Adrenal gland (tissue), 12 donors: ENCODE data around the gene TMEM72. TPM values are rescaled to one million over a fixed set of nuclear protein-coding genes. Genes with fewer than 3 reads are reported as not detected.

Source experiments
- DNase-seq, 7 donors: peaks; one replicate each; pipeline ENCODE4 v3.0.0-alpha.2; 2019 to 2020
- H3K27ac ChIP-seq, 5 donors: fragments of 200-600 bp; sonication (generic) in 4 of 5; 1 replicate in 3 of 5; 2 replicates in 2 of 5; pipeline versions ENCODE4 v1.5.1 to v1.8.0; 2016 to 2020; ENCODE audit warnings: mild to moderate bottlenecking in 1 of 5
- H3K27me3 ChIP-seq: fragments of 200-600 bp; 2 replicates; pipeline ENCODE4 v1.8.0; 2021
- H3K36me3 ChIP-seq, 2 donors: fragments of 200-600 bp; replicated peaks in 1 of 2; 1 replicate in 1 of 2; 2 replicates in 1 of 2; pipeline versions ENCODE4 v1.5.1 to v1.8.0; 2018 to 2022
- H3K4me1 ChIP-seq, 2 donors: fragments of 200-600 bp; replicated peaks in 1 of 2; 1 replicate in 1 of 2; 2 replicates in 1 of 2; pipeline versions ENCODE4 v1.5.1 to v1.8.0; 2018 to 2021
- H3K4me3 ChIP-seq, 4 donors: fragments of 200-600 bp; sonication (generic) in 3 of 4; one replicate each; pipeline ENCODE4 v1.5.1; 2016 to 2018
- H3K9me3 ChIP-seq, 3 donors: fragments of 200-600 bp; sonication (generic) in 1 of 3; replicated peaks in 1 of 3; 1 replicate in 2 of 3; 2 replicates in 1 of 3; pipeline versions ENCODE4 v1.5.1 to v1.8.0; 2016 to 2021
- POLR2A ChIP-seq, 2 donors: fragments of 450-650 bp; IDR thresholded peaks; one replicate each; pipeline ENCODE4 v1.6.1; 2017; ENCODE audit warnings: antibody characterized with exemption in 2 of 2, mild to moderate bottlenecking in 2 of 2, moderate library complexity in 1 of 2
- WGBS, 4 donors: extraction: QIAGEN DNeasy Blood & Tissue Kit in 2 of 4; methylation state at CpG; one replicate each; pipeline versions ENCODE4 v1.1.5 to v1.1.7; 2013 to 2017; 5-methylcytosine and 5-hydroxymethylcytosine counted together
- intact Hi-C, 2 donors: fragments of 100-400 bp; cut with DNase I; formaldehyde crosslinking; loops; one replicate each; pipeline versions ENCODE4 v1.14.1 to v1.15.0; 2022 to 2023
- polyA plus RNA-seq, 3 donors: library from polyadenylated mRNA; stranded (reverse); fragments of 200-250 nt in 2 of 3; fragments of 350-450 nt in 1 of 3; fragmentation: Illumina TruSeq in 1 of 3; extraction: RNeasy Lipid Tissue Mini Kit (QIAGEN cat#74804) in 1 of 3; gene quantifications; one replicate each; pipeline ENCODE4 v1.2.3, GENCODE V29; 2013 to 2014
- total RNA-seq, 9 donors: library from RNA; depleted of rRNA in 4 of 9; stranded (reverse); fragments of >200 nt in 4 of 9; fragments of 120-200 nt in 1 of 9; fragmentation: NEBNext Ultra II Directional in 1 of 9; extraction: Animal tissue kit (Norgen Biotek cat#: 25700) in 1 of 9; gene quantifications; one replicate each; pipeline versions ENCODE4 v1.1.0 to v1.2.4, GENCODE V29; 2013 to 2023
- TF ChIP-seq, protein P1 (sequence below), 6 experiments: fragments of 450-650 bp in 4 of 6; fragments of 200-600 bp in 2 of 6; sonication (generic) in 1 of 6; IDR thresholded peaks; 1 replicate in 5 of 6; 2 replicates in 1 of 6; pipeline versions ENCODE4 v1.5.1 to v1.8.0; 2016 to 2021; ENCODE audit warnings: antibody characterized with exemption in 6 of 6, mild to moderate bottlenecking in 2 of 6, moderate library complexity in 1 of 6
- donor health status: healthy with polysubstance abuse.
- donor health status: Bipolar disorder and iron deficiency.
- donor health status: DM: yes; HTN: yes; CAD: no.
- donor health status: DM: no; HTN: no; CAD: no.
- donor health status: DM: no; HTN: no; CAD: no.
- donor health status: DM: yes; HTN: yes; CAD: no.

The TMEM72 gene
- total and polyA plus RNA-seq, 12 donors = 0.17 TPM; not detected in 11

DNA sequence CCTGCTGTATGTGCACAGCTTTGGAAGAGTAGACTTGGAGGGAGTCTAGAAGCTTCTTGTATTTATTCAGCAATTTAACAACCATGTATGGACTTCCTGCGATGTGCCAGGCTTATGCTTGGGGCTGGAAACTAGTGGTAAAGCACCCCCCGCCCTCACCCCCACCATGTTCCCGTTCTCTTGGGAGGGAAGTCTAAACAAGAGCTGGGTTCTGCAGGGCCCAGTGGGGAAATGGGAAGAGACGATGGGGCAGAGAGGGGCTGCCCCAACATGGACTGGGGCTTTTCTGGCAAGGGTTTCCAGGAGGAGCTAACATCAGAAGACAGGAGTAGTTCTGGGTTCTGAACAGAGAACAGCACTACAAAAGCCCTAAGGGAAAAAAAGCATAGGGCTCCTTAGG, 56.5 kb downstream of the TMEM72 start:
- DNase-seq = peak in 4 of 7 donors; percentile 27 to 54 (median 36)

DNA sequence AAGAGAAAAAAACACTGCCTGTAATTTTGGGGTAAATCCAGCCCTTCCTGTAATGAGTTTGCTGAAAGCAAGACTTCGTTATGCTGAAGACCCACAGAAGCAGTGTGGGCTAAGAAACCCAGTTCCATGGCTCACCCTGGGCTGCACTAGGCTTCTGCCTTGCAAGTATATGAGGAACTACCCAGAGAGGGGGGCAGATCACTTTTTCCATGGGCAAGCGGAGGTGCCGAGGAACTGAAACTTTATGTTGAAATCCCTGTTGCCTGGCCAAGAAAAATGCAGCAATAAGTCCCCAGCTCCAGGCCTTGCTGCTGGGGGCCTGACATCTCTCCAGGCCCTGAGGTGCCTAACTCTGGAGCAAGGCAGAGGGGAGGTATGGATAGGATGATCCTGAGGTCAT, 57.0 kb downstream of the TMEM72 start:
- H3K27me3 ChIP-seq = no peaks in the 10 kb centered on the region
- no peak overlapping the region for H3K4me3 ChIP-seq
- WGBS, 4 donors = 36 to 64% (median 51%) methylated on average over 3 of the region's 3 CpGs
- peak overlapping the region in 3 of 5 donors; percentile 41 to 80 (median 79) for H3K27ac ChIP-seq
- H3K36me3 ChIP-seq = peaks cover 0 to 13% of the 10 kb centered on the region in 2 donors
- peak in 6 of 7 donors; percentile 47 to 75 (median 63) for DNase-seq
- intact Hi-C loops = no loop called here
- peaks cover 8 to 49% of the 10 kb centered on the region in 2 donors for H3K4me1 ChIP-seq
- no peaks in the 10 kb centered on the region for H3K9me3 ChIP-seq
- no peak for TF ChIP-seq POLR2A (IDR thresholded peaks at IDR 0.05)
- TF ChIP-seq, protein P1, sequence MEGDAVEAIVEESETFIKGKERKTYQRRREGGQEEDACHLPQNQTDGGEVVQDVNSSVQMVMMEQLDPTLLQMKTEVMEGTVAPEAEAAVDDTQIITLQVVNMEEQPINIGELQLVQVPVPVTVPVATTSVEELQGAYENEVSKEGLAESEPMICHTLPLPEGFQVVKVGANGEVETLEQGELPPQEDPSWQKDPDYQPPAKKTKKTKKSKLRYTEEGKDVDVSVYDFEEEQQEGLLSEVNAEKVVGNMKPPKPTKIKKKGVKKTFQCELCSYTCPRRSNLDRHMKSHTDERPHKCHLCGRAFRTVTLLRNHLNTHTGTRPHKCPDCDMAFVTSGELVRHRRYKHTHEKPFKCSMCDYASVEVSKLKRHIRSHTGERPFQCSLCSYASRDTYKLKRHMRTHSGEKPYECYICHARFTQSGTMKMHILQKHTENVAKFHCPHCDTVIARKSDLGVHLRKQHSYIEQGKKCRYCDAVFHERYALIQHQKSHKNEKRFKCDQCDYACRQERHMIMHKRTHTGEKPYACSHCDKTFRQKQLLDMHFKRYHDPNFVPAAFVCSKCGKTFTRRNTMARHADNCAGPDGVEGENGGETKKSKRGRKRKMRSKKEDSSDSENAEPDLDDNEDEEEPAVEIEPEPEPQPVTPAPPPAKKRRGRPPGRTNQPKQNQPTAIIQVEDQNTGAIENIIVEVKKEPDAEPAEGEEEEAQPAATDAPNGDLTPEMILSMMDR (IDR thresholded peaks at IDR 0.05) = no peak

More for the DNA sequence above, 56.5 kb downstream of the TMEM72 start:
- H3K27ac ChIP-seq = peak overlapping the region in 3 of 5 donors; percentile 41 to 80 (median 79)
- no peaks in the 10 kb centered on the region for H3K9me3 ChIP-seq
- intact Hi-C loops = no loop called here
- TF ChIP-seq, protein P1 (IDR thresholded peaks at IDR 0.05) = no peak
- no peak for TF ChIP-seq POLR2A (IDR thresholded peaks at IDR 0.05)
- no peak overlapping the region for H3K4me3 ChIP-seq
- no peaks in the 10 kb centered on the region for H3K27me3 ChIP-seq
- 70 to 90% (median 80%) methylated on average over 4 of the region's 4 CpGs for WGBS, 4 donors
- peaks cover 0 to 13% of the 10 kb centered on the region in 2 donors for H3K36me3 ChIP-seq
- peaks cover 8 to 49% of the 10 kb centered on the region in 2 donors for H3K4me1 ChIP-seq

DNA sequence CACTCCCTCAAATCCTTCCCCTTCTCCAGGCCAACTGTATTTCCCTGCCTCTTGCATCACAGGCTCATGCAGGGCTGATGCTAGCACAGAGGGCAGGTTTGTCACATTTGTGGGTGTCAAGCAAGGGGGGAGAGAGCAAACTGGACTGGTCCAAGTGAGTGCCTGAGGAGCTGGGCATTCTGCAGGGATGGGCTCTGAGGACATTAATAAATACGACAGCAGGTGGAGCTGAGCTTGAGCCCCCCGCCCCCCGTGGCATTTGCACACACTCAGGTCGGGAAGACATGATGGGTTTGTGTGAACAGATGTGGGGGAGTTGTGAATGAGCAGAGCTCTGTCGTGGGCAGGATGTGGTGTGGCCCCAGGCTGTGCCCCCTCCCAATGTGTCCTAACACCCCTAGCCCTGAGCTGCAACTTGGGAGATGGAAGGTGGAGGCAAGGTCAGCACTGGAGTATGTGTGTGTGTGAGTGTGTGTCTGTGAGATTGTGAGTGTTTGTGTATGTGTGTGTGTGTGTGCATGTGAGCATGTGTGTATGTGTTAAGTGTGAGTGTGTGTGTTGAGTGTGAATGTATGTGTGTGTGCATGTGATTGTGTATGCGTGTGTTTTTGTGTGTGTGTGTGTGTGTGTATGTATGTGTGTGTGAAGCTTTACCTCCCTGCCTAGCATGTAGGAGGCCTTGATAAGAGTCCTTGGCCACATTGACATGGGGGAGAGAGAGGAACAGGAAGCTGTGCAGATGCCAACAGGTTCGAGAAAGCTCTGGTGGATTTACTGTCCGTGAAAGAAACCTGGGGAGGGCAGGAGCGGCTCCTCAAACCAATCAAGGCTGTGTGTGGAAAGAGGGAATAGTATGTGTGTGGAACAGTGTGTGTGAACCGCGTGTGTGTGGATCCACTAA, 57.6 kb downstream of the TMEM72 start:
- H3K36me3 ChIP-seq = peaks cover 0 to 13% of the 10 kb centered on the region in 2 donors
- H3K4me3 ChIP-seq = no peak overlapping the region
- peak overlapping the region in 2 of 5 donors; percentile 79 to 80 for H3K27ac ChIP-seq
- intact Hi-C loops = no loop called here
- TF ChIP-seq, protein P1 (IDR thresholded peaks at IDR 0.05) = no peak
- TF ChIP-seq POLR2A (IDR thresholded peaks at IDR 0.05) = no peak
- 71 to 76% (median 74%) methylated on average over 10 to 11 of the region's 11 CpGs for WGBS, 4 donors
- H3K9me3 ChIP-seq = no peaks in the 10 kb centered on the region
- no peak for DNase-seq
- H3K27me3 ChIP-seq = no peaks in the 10 kb centered on the region
- H3K4me1 ChIP-seq = peaks cover 8 to 49% of the 10 kb centered on the region in 2 donors

DNA sequence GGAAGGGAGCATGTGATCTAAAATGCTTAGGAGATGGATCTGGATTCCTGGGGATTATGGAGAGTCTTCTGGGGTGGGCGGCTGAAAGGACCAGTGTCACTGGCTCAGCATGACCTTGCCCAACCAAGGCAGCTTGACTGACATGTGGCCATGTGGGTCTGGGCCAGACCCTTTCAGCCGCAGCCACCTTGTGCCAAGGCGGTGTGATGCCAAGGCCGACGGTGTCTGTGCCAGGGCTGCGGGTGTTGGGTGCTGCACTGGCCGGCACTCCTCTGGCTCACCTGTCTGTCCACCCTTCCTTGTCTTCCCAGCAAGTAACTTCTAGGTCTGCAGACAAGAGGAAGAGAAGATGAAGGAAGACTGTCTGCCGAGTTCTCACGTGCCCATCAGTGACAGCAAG, 58.7 kb downstream of the TMEM72 start:
- H3K4me3 ChIP-seq = no peak overlapping the region
- no peaks in the 10 kb centered on the region for H3K27me3 ChIP-seq
- whole genome bisulfite sequencing, 4 donors = 74 to 88% (median 79%) methylated on average over 4 to 9 of the region's 9 CpGs
- H3K9me3 ChIP-seq = no peaks in the 10 kb centered on the region
- peaks cover 16 to 50% of the 10 kb centered on the region in 2 donors for H3K4me1 ChIP-seq
- peak overlapping the region in 1 of 5 donors; percentile 79 for H3K27ac ChIP-seq
- TF ChIP-seq, protein P1 (IDR thresholded peaks at IDR 0.05) = no peak
- no peak for TF ChIP-seq POLR2A (IDR thresholded peaks at IDR 0.05)
- no peak for DNase-seq
- H3K36me3 ChIP-seq = peaks cover 0 to 13% of the 10 kb centered on the region in 2 donors
- intact Hi-C loops = loop anchor here in 1 of 2 donors (5.0 kb wide), 1 partner anchor 38 kb away; no protein-coding TSS in a partner anchor
